B cell (primary cell): ENCODE data around the gene COL5A1.

Source experiments
- EZH2 ChIP-seq: IDR thresholded peaks from 2 replicates; pipeline ENCODE4 v1.6.1; 2012; ENCODE audit warnings: borderline replicate concordance, low read depth, mild to moderate bottlenecking, moderate library complexity, low read length; ENCODE audit not compliant: insufficient read depth, poor library complexity, severe bottlenecking
- TF ChIP-seq, protein P1 (sequence below): fragments of 200-600 bp; IDR thresholded peaks from one replicate; pipeline ENCODE4 v1.8.0; 2022; ENCODE audit warnings: antibody characterized with exemption, mild to moderate bottlenecking

DNA sequence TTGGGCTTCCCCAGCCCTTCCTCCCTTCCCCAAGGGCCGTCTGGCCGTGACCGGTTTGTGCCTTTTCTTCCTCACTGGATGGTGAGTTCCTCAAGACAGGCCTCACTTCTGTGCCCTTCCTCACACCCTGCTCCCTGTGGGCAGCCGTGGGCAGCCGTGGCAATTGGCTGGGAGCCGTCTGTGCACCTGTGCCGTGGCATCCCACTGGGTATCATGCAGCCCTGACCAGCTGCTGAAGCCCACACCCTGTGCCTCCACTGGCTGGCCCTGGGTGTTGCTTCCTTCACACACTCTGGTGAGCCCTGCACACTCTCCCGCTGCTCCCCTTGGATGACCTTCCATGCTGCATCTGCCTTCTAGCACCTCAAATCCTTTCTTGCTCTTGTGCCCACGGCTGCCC lies 100.2 kb downstream of the COL5A1 start:
- TF ChIP-seq, protein P1, sequence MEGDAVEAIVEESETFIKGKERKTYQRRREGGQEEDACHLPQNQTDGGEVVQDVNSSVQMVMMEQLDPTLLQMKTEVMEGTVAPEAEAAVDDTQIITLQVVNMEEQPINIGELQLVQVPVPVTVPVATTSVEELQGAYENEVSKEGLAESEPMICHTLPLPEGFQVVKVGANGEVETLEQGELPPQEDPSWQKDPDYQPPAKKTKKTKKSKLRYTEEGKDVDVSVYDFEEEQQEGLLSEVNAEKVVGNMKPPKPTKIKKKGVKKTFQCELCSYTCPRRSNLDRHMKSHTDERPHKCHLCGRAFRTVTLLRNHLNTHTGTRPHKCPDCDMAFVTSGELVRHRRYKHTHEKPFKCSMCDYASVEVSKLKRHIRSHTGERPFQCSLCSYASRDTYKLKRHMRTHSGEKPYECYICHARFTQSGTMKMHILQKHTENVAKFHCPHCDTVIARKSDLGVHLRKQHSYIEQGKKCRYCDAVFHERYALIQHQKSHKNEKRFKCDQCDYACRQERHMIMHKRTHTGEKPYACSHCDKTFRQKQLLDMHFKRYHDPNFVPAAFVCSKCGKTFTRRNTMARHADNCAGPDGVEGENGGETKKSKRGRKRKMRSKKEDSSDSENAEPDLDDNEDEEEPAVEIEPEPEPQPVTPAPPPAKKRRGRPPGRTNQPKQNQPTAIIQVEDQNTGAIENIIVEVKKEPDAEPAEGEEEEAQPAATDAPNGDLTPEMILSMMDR = no peak
- no peak for TF ChIP-seq EZH2
